ENCODE results near the gene CACNA1H. TPM values are rescaled to one million over a fixed set of nuclear protein-coding genes. Genes with fewer than 3 reads are reported as not detected.
"Not testable (repeated sequence)": the region's sequence is repeated elsewhere in the genome, so short reads cannot be mapped to it uniquely, and the experiment has no call there.

Gene CACNA1H
- total RNA-seq, 2 experiments from 2014 or later: 0.26 to 0.61 TPM

DNA sequence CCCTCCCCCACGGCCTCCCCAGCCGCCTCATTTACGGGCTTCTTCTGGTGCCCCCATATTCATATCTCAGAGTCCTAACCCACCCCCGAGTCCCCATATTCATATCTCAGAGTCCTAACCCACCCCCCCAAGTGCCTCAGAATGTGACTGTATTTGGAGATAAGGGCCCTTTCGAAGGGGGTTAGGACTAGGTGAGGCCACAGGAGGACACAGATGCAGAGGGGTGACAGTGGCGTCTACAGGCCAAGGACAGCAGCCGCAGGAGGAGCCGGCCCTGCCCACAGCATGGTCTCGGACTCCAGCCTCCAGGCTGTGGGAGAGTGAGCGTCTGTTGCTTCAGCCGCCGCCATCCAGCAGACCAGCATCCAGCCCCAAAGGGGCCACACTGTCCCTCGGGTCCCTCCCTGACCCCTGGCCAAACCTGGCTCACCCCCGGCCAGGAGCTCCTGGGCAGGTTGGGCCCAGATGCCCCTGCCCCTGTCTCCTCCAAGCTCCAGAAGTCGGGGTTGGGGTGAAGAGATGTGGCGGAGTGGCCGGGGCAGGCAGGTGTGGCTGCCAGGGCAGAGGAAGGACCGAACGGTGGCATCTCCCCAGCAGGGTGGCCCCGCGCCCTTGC, 25.5 kb downstream of the CACNA1H start:
- POLR2A ChIA-PET: no interaction called here
- H3K27me3 Mint-ChIP-seq: peaks cover 3% of the 10 kb centered on the region
- no peaks in the 10 kb centered on the region for H3K9me3 Mint-ChIP-seq
- intact Hi-C loops (cut with micrococcal nuclease): no loop called here
- DNase-seq: no peak
- H3K4me1 Mint-ChIP-seq (ENCODE audit: low read depth): no peaks in the 10 kb centered on the region
- no peaks in the 10 kb centered on the region for H3K36me3 Mint-ChIP-seq
- no peak overlapping the region for H3K27ac Mint-ChIP-seq
- no peak overlapping the region for H3K4me3 Mint-ChIP-seq
- CTCF ChIA-PET: no interaction called here

DNA sequence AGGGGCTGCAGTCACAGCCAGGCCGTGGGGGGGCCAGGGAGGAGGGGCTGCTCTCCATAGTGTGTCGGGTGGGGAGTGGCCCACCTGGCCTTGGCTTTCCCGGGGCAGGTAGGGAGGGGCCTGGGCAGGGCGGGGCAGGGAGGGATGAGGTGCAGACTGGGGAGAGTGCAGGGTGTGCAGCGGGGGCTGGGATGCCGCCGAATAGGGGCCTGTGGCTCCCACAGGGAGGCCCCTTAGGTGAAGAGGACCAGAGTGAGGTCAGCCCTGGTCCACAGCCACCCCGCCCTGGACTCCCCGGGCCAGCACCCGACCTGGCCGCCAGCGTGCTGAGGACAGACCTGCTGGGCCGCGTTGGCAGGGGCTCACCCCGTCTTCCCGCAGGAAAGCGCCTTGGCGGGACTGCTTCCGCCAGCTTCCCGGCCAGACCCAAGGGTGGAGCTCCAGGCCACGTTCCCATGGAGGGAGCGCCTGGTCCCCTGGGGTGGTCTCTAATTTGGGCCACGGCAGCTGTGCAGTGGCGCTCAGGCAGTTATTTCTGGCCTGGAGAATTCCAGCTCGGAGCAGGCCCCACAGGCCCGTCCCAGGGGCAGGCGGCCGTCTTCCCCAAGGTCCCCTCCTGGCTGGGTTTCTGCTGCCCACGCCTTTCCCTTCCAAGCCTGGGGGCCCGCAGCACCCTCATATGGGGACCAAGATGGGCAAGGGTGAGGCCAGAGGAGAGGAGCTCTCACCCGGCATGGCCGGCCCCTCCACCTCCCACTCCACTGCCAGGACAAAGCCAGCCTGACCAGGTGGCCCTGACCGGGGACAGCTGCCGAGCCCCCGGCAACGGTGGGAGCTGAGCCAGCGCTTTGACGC, 27.9 kb downstream of the CACNA1H start:
- DNase-seq: no peak
- intact Hi-C loops (cut with micrococcal nuclease): no loop called here
- Mint-ChIP-seq H3K9me3 (no peaks in the 10 kb centered on the region), H3K27ac (no peak overlapping the region), H3K4me3 (no peak overlapping the region), H3K4me1 (ENCODE audit: low read depth) (no peaks in the 10 kb centered on the region), H3K36me3 (no peaks in the 10 kb centered on the region), H3K27me3 (peaks cover 3% of the 10 kb centered on the region)
- CTCF ChIA-PET: no interaction called here
- POLR2A ChIA-PET: no interaction called here

- POLR2A ChIA-PET: no interaction called here
- Mint-ChIP-seq H3K4me3 (no peak overlapping the region), H3K36me3 (no peaks in the 10 kb centered on the region), H3K27ac (no peak overlapping the region), H3K4me1 (ENCODE audit: low read depth) (no peaks in the 10 kb centered on the region), H3K27me3 (peaks cover 3% of the 10 kb centered on the region), H3K9me3 (no peaks in the 10 kb centered on the region)
- CTCF ChIA-PET: no interaction called here
- no peak for DNase-seq
- intact Hi-C loops (cut with micrococcal nuclease): no loop called here
These were observed 28.8 kb downstream of the CACNA1H start for GRCh38 chr16:1181404-1182315.

DNA sequence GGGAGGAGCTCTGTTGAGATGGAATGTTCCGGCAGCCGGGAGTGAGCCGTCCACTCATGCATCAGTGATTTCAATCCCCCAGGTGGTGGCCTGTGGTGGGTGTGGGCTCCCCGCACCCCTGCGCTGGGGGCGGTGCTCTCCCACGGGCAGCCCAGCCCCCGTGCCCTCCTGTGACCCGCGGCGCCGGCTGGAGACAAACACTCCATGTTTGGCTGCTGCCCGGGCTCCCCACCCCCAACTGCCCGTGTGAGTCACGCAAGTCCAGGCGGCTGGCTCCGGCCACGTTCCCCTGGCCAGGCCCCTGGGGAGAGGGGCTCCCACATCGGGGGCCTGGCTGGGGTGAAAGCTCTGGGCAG, 29.4 kb downstream of the CACNA1H start:
- Mint-ChIP-seq H3K27me3 (peaks cover 3% of the 10 kb centered on the region), H3K9me3 (no peaks in the 10 kb centered on the region), H3K36me3 (no peaks in the 10 kb centered on the region), H3K27ac (no peak overlapping the region), H3K4me1 (ENCODE audit: low read depth) (no peaks in the 10 kb centered on the region), H3K4me3 (no peak overlapping the region)
- ChIA-PET POLR2A (no interaction called here), CTCF (no interaction called here)
- DNase-seq: no peak
- intact Hi-C loops (cut with micrococcal nuclease): no loop called here

- CTCF ChIA-PET: no interaction called here
- no peak overlapping the region for H3K27ac Mint-ChIP-seq
- no peaks in the 10 kb centered on the region for H3K4me1 Mint-ChIP-seq (ENCODE audit: low read depth)
- H3K27me3 Mint-ChIP-seq: peaks cover 3% of the 10 kb centered on the region
- intact Hi-C loops (cut with micrococcal nuclease): no loop called here
- H3K36me3 Mint-ChIP-seq: no peaks in the 10 kb centered on the region
- H3K4me3 Mint-ChIP-seq: no peak overlapping the region
- POLR2A ChIA-PET: no interaction called here
- no peaks in the 10 kb centered on the region for H3K9me3 Mint-ChIP-seq
- no peak for DNase-seq
These were observed 30.3 kb downstream of the CACNA1H start for GRCh38 chr16:1182950-1183907.

DNA sequence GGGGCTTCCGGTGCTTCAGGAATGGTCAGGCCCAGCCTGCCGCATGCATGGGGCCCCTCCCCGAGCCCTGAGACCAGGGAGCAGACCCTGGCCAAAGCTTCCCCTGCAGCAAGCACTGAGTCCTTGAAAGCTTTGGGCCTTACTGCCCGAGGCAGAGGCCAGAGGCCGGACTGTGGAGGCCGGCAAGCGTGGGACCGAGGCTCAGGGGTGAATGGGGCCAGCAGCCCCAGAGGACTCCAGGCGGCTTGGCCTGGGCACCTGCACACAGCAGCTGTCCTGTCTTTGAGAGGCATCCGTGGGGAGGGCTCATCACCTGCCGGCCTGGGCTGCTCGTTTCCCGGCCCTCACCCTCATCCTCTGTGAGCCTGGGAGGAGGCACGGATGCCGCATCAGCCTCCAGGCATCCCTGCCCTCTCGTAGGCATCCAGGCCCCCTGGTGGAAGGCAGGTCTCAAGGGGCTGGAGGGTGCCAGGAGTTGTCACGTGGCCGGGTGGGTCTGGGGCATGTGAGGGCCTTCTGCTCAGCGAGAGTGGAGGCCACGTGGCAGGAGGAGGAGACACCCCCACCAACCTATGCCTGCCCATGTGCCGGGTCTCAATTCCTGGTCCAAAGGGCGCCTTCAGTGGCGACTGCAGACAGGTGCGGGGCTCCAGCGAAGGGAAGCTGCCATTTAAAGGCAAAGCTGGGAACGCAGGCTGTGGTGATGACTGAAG, 31.4 kb downstream of the CACNA1H start:
- CTCF ChIA-PET: interaction anchor here (0.5 kb wide), 1 partner anchor 474 kb away, joined by 3 read pairs; no protein-coding TSS in a partner anchor
- Mint-ChIP-seq H3K4me3 (no peak overlapping the region), H3K9me3 (no peaks in the 10 kb centered on the region), H3K27me3 (peaks cover 3% of the 10 kb centered on the region), H3K36me3 (no peaks in the 10 kb centered on the region), H3K27ac (no peak overlapping the region), H3K4me1 (ENCODE audit: low read depth) (no peaks in the 10 kb centered on the region)
- DNase-seq: no peak
- POLR2A ChIA-PET: no interaction called here
- intact Hi-C loops (cut with micrococcal nuclease): no loop called here

GRCh38 chr16:1184980-1185379, 32.1 kb downstream of the CACNA1H start:
- Mint-ChIP-seq H3K27me3 (peaks cover 3% of the 10 kb centered on the region), H3K9me3 (no peaks in the 10 kb centered on the region), H3K4me3 (no peak overlapping the region), H3K27ac (no peak overlapping the region), H3K4me1 (ENCODE audit: low read depth) (no peaks in the 10 kb centered on the region), H3K36me3 (no peaks in the 10 kb centered on the region)
- DNase-seq: no peak
- intact Hi-C loops (cut with micrococcal nuclease): no loop called here
- ChIA-PET POLR2A (no interaction called here), CTCF (no interaction called here)

- CTCF ChIA-PET; H3K27me3 Mint-ChIP-seq; intact Hi-C loops (cut with micrococcal nuclease); POLR2A ChIA-PET; H3K27ac Mint-ChIP-seq; DNase-seq; H3K4me1 Mint-ChIP-seq (ENCODE audit: low read depth); H3K4me3 Mint-ChIP-seq; H3K9me3 Mint-ChIP-seq; H3K36me3 Mint-ChIP-seq: not testable (repeated sequence)
These were observed 32.7 kb downstream of the CACNA1H start for GRCh38 chr16:1185460-1186207.

- Mint-ChIP-seq H3K9me3 (no peaks in the 10 kb centered on the region), H3K4me1 (ENCODE audit: low read depth) (no peaks in the 10 kb centered on the region), H3K27me3 (no peaks in the 10 kb centered on the region), H3K27ac (no peak overlapping the region), H3K36me3 (no peaks in the 10 kb centered on the region), H3K4me3 (no peak overlapping the region)
- POLR2A ChIA-PET: no interaction called here
- peak; percentile 54 for DNase-seq
- intact Hi-C loops (cut with micrococcal nuclease): no loop called here
- CTCF ChIA-PET: no interaction called here
These were observed 35.7 kb downstream of the CACNA1H start for GRCh38 chr16:1188432-1189189.

GRCh38 chr16:1189455-1189854, 36.5 kb downstream of the CACNA1H start:
- intact Hi-C loops (cut with micrococcal nuclease): no loop called here
- Mint-ChIP-seq H3K27me3 (no peaks in the 10 kb centered on the region), H3K4me3 (no peak overlapping the region), H3K9me3 (no peaks in the 10 kb centered on the region), H3K27ac (no peak overlapping the region), H3K36me3 (no peaks in the 10 kb centered on the region), H3K4me1 (ENCODE audit: low read depth) (no peaks in the 10 kb centered on the region)
- POLR2A ChIA-PET: no interaction called here
- DNase-seq: no peak
- CTCF ChIA-PET: no interaction called here
